NB4 (cell line): ENCODE measurements around the gene GLRA3.

Experiments
- POLR2A ChIP-seq: IDR thresholded peaks from 2 replicates; pipeline ENCODE4 v1.6.1; 2011; ENCODE audit warnings: mild to moderate bottlenecking; ENCODE audit not compliant: insufficient read length; ENCODE audit errors: extremely low read depth
- TF ChIP-seq, protein P1 (sequence below): IDR thresholded peaks from one replicate; pipeline ENCODE4 v1.5.1; 2012; ENCODE audit warnings: low read depth, low read length
- TF ChIP-seq, protein P2 (sequence below): IDR thresholded peaks from 2 replicates; pipeline ENCODE4 v1.6.1; 2011; ENCODE audit warnings: low read depth, low read length

DNA sequence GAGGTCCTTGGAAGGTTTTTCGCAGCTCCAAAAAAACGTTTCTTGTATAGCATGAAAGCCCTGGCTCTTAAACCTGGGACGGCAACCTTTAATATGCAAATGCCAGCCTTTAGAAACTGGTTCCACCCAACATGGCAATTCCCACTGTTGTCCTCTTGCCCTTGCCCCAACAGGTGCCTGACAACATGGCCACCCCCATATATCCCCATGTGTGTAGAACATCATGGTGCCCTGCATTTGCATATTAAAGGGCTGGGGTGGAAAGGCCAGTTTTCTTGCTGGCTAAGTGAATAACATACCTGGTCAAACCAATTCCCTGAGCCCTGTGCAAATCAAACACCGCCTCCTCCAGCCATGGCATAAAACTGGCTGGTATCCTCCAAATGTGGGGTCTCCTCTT lies 26.0 kb upstream of the GLRA3 start:
- no peak for TF ChIP-seq POLR2A
- TF ChIP-seq, protein P1, sequence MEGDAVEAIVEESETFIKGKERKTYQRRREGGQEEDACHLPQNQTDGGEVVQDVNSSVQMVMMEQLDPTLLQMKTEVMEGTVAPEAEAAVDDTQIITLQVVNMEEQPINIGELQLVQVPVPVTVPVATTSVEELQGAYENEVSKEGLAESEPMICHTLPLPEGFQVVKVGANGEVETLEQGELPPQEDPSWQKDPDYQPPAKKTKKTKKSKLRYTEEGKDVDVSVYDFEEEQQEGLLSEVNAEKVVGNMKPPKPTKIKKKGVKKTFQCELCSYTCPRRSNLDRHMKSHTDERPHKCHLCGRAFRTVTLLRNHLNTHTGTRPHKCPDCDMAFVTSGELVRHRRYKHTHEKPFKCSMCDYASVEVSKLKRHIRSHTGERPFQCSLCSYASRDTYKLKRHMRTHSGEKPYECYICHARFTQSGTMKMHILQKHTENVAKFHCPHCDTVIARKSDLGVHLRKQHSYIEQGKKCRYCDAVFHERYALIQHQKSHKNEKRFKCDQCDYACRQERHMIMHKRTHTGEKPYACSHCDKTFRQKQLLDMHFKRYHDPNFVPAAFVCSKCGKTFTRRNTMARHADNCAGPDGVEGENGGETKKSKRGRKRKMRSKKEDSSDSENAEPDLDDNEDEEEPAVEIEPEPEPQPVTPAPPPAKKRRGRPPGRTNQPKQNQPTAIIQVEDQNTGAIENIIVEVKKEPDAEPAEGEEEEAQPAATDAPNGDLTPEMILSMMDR = no peak
- TF ChIP-seq, protein P2, sequence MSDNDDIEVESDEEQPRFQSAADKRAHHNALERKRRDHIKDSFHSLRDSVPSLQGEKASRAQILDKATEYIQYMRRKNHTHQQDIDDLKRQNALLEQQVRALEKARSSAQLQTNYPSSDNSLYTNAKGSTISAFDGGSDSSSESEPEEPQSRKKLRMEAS = no peak
